Vagina (tissue), 2 donors: ENCODE results near the gene ALDH4A1. TPM values are rescaled to one million over a fixed set of nuclear protein-coding genes. Genes with fewer than 3 reads are reported as not detected.

Experiments
- DNase-seq, 2 donors: peaks; one replicate each; pipeline ENCODE4 v3.0.0-alpha.2; 2017; ENCODE audit errors: extremely low spot score in 2 of 2
- H3K27ac ChIP-seq: fragments of 200-600 bp; sonication (generic); one replicate; pipeline ENCODE4 v1.5.1; 2019
- H3K27me3 ChIP-seq: fragments of 200-600 bp; sonication (generic); one replicate; pipeline ENCODE4 v1.5.1; 2019
- H3K36me3 ChIP-seq, 2 donors: fragments of 200-600 bp; sonication (generic); one replicate each; pipeline ENCODE4 v1.5.1; 2017 to 2019
- H3K4me1 ChIP-seq: fragments of 200-600 bp; sonication (generic); one replicate; pipeline ENCODE4 v1.5.1; 2019
- H3K4me3 ChIP-seq, 2 donors: fragments of 200-600 bp; sonication (generic); 1 replicate in 1 of 2; 2 replicates in 1 of 2; pipeline ENCODE4 v1.5.1; 2016 to 2019
- H3K9me3 ChIP-seq: fragments of 200-600 bp; sonication (generic); one replicate; pipeline ENCODE4 v1.5.1; 2019
- POLR2A ChIP-seq, 2 donors: fragments of 450-650 bp; IDR thresholded peaks; one replicate each; pipeline ENCODE4 v1.6.1; 2017; ENCODE audit warnings: antibody characterized with exemption in 2 of 2, mild to moderate bottlenecking in 2 of 2, moderate library complexity in 2 of 2
- POLR2AphosphoS5 ChIP-seq, 2 donors: sonication (generic); formaldehyde crosslinking; IDR thresholded peaks; one replicate each; pipeline ENCODE4 v1.9.0; 2017; ENCODE audit warnings: antibody characterized with exemption in 2 of 2, mild to moderate bottlenecking in 2 of 2, low read depth in 1 of 2; ENCODE audit not compliant: insufficient read depth in 1 of 2
- intact Hi-C: fragments of 100-400 bp; cut with DNase I; formaldehyde crosslinking; loops from one replicate; pipeline ENCODE4 v1.15.1; 2023
- total RNA-seq: library from RNA; depleted of rRNA; stranded (reverse); fragments of >200 nt; gene quantifications from one replicate; pipeline ENCODE4 v1.2.3, GENCODE V29; 2016
- TF ChIP-seq, protein P1 (sequence below), 3 experiments: fragments of 450-650 bp in 2 of 3; fragments of 200-600 bp in 1 of 3; sonication (generic) in 1 of 3; IDR thresholded peaks; one replicate each; pipeline ENCODE4 v1.5.1; 2017 to 2019; ENCODE audit warnings: antibody characterized with exemption in 3 of 3, mild to moderate bottlenecking in 2 of 3, moderate library complexity in 2 of 3

The ALDH4A1 gene
- total RNA-seq, 1 donor from 2014 or later: 39.5 TPM

DNA sequence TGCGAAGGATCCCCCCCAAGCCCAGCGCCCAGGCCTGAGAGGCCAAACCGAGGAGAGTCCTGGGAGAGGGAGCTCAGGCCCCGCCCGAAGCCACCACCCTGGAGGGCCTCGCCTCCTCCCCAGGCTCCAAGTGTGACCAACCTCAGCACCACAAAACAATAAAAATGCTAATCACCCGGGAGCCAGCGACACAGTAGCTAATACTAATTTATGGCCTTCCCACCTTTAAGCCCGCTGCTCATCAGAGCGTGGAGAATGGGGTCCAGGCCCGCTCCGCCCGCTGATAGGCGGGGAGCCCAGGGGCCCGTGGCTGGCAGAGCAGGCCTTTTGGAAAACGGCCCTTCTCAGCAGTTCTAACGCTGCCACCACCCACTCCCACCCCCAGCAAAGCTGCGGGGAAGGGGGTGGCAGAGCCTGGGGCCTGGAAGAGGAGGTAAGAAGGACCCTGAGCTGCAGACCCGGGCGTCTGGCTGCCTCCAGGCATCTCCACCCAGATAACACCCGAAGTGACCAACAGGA, 22.5 kb downstream of the ALDH4A1 start:
- H3K27me3 ChIP-seq: no peaks in the 10 kb centered on the region
- peaks cover 21% of the 10 kb centered on the region for H3K4me1 ChIP-seq
- no peak overlapping the region for H3K27ac ChIP-seq
- H3K4me3 ChIP-seq: no peak overlapping the region
- TF ChIP-seq, protein P1, sequence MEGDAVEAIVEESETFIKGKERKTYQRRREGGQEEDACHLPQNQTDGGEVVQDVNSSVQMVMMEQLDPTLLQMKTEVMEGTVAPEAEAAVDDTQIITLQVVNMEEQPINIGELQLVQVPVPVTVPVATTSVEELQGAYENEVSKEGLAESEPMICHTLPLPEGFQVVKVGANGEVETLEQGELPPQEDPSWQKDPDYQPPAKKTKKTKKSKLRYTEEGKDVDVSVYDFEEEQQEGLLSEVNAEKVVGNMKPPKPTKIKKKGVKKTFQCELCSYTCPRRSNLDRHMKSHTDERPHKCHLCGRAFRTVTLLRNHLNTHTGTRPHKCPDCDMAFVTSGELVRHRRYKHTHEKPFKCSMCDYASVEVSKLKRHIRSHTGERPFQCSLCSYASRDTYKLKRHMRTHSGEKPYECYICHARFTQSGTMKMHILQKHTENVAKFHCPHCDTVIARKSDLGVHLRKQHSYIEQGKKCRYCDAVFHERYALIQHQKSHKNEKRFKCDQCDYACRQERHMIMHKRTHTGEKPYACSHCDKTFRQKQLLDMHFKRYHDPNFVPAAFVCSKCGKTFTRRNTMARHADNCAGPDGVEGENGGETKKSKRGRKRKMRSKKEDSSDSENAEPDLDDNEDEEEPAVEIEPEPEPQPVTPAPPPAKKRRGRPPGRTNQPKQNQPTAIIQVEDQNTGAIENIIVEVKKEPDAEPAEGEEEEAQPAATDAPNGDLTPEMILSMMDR (IDR thresholded peaks at IDR 0.05): no peak
- TF ChIP-seq POLR2AphosphoS5 (IDR thresholded peaks at IDR 0.05; ENCODE audit: insufficient read depth in 1 of 2, low read depth in 1 of 2): no peak
- no peak for TF ChIP-seq POLR2A (IDR thresholded peaks at IDR 0.05)
- intact Hi-C loops: loop anchor here (10.0 kb wide), 2 partner anchors 285 to 365 kb away; no protein-coding TSS in a partner anchor
- DNase-seq: no peak
- peaks cover 0 to 8% of the 10 kb centered on the region in 2 donors for H3K36me3 ChIP-seq
- H3K9me3 ChIP-seq: no peaks in the 10 kb centered on the region

DNA sequence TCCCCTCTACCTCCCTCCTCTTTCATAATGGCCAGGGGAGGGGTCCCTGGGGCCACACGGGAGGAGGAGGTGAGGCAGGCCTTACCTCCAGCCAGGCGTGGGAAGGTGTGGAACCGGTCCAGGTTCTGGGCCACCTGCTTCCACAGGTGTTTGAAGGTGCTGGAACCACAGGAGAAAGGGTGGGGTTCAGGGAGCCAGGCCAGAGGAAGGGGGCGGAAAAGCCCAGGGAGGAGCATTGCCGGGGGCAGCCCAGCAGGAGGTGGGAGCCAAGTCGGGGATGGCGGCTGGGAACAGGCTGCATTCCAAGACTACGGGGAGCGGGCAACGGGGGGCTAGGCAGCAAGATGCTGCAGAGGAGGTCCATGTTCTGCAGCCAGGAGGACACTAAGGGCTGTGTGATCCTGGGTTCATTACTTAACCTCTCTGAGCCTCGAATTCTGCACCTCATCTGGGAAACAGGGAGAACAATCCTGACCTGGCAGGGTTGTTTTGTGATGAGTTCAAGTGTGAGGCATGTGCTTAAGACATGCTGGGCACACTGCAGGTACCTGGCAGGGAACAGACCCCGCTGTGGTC, 23.1 kb downstream of the ALDH4A1 start:
- Histone ChIP-seq H3K4me3 (no peak overlapping the region), H3K4me1 (peaks cover 16% of the 10 kb centered on the region), H3K27me3 (no peaks in the 10 kb centered on the region), H3K9me3 (no peaks in the 10 kb centered on the region), H3K27ac (no peak overlapping the region), H3K36me3 (peaks cover 0 to 8% of the 10 kb centered on the region in 2 donors)
- TF ChIP-seq POLR2A (IDR thresholded peaks at IDR 0.05) (no peak), POLR2AphosphoS5 (IDR thresholded peaks at IDR 0.05; ENCODE audit: insufficient read depth in 1 of 2, low read depth in 1 of 2) (no peak)
- TF ChIP-seq, protein P1 (IDR thresholded peaks at IDR 0.05): no peak
- intact Hi-C loops: loop anchor here (10.0 kb wide), 1 partner anchor 285 kb away; no protein-coding TSS in a partner anchor
- DNase-seq: no peak

DNA sequence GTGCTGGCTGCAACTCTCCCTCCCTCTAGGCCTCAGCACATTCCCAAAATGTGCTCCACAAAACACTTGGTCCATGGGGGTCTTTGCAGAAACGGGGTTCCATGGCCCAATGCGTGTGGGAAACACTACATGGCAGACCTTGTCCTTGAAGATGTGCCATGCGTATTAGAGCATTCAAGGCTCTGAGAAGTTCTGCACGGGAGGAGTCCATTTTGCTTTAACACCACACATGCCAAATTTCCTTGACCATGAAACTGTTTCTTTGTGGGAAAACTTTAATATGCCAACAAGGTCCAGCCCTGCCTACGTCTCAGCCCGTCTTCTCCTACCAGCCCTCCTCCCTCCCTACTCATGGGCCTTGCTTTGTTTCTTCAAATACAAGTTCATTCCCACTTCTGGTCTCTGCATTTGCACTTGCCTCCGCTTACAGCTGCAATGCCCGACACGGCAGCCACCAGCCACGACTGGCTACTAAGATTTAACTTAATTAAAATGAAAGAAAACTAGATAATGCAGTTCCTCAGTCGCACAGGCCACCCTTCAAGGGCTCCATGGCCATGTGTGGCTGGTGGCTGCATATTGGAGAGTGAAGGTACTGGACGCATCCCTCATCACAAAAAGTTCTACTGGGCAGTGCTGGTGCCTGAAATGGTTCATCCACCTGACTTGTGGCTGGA, 23.7 kb downstream of the ALDH4A1 start:
- H3K4me3 ChIP-seq: no peak overlapping the region
- TF ChIP-seq, protein P1 (IDR thresholded peaks at IDR 0.05): no peak
- peaks cover 12% of the 10 kb centered on the region for H3K4me1 ChIP-seq
- H3K9me3 ChIP-seq: no peaks in the 10 kb centered on the region
- H3K27me3 ChIP-seq: no peaks in the 10 kb centered on the region
- intact Hi-C loops: loop anchor here (10.0 kb wide), 1 partner anchor 284 kb away; no protein-coding TSS in a partner anchor
- H3K27ac ChIP-seq: no peak overlapping the region
- peaks cover 0 to 8% of the 10 kb centered on the region in 2 donors for H3K36me3 ChIP-seq
- DNase-seq: no peak

DNA sequence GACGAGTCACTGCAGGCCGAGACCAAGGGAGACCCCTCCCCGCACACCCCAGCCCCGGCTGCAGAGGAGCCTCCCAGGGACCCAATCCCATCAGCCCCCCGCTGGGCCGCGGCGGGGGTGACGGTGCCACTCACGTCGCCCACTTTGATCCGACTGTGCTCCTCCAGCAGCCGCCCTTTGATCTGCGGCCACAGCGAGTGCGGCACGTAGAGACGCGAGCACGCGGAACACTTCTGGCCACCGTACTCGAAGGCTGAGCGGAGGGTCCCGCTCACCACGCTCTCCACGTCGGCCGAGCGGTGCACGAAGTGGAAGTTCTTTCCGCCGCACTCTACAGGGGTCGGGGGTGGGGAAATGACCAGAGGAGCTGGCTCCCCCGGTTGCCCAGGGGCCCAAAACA, 25.1 kb downstream of the ALDH4A1 start:
- intact Hi-C loops: loop anchor here (10.0 kb wide), 1 partner anchor 282 kb away; no protein-coding TSS in a partner anchor
- no peak for TF ChIP-seq POLR2AphosphoS5 (IDR thresholded peaks at IDR 0.05; ENCODE audit: insufficient read depth in 1 of 2, low read depth in 1 of 2)
- TF ChIP-seq, protein P1 (IDR thresholded peaks at IDR 0.05): no peak
- no peak for TF ChIP-seq POLR2A (IDR thresholded peaks at IDR 0.05)
- Histone ChIP-seq H3K36me3 (peaks cover 0 to 4% of the 10 kb centered on the region in 2 donors), H3K27me3 (no peaks in the 10 kb centered on the region), H3K4me1 (peaks cover 2% of the 10 kb centered on the region), H3K9me3 (no peaks in the 10 kb centered on the region), H3K27ac (no peak overlapping the region), H3K4me3 (no peak overlapping the region)
- no peak for DNase-seq

DNA sequence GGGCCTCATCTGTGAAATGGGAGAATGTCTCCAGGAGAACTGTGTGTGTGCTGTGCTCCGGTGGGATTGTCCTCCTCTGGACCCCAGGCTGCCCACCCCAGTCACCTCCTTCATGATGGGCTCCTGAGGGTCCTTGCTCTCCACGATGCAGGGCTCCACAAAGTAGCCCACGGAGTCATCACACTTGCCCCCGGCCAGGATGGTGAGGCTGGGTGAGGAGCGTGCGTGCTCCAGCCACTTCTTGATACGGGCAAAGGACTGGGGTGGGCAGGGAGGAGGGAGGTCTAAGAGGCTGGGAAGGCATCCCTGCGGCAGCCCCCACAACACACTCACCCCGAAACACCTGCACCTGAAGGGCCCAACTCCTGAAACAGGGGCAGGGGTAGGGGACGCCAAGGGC, 26.1 kb downstream of the ALDH4A1 start:
- Histone ChIP-seq H3K4me3 (no peak overlapping the region), H3K9me3 (no peaks in the 10 kb centered on the region), H3K27ac (no peak overlapping the region), H3K27me3 (no peaks in the 10 kb centered on the region), H3K36me3 (peaks cover 0 to 4% of the 10 kb centered on the region in 2 donors), H3K4me1 (no peaks in the 10 kb centered on the region)
- no peak for DNase-seq
- intact Hi-C loops: loop anchor here (10.0 kb wide), 1 partner anchor 281 kb away; no protein-coding TSS in a partner anchor
- TF ChIP-seq POLR2AphosphoS5 (IDR thresholded peaks at IDR 0.05; ENCODE audit: insufficient read depth in 1 of 2, low read depth in 1 of 2): no peak
- no peak for TF ChIP-seq POLR2A (IDR thresholded peaks at IDR 0.05)
- TF ChIP-seq, protein P1 (IDR thresholded peaks at IDR 0.05): no peak
